ENCODE measurements around the gene TMC1.

GRCh38 chr9:72596451-72597180 is 75.2 kb downstream of the TMC1 start:
- TF ChIP-seq, protein P1, sequence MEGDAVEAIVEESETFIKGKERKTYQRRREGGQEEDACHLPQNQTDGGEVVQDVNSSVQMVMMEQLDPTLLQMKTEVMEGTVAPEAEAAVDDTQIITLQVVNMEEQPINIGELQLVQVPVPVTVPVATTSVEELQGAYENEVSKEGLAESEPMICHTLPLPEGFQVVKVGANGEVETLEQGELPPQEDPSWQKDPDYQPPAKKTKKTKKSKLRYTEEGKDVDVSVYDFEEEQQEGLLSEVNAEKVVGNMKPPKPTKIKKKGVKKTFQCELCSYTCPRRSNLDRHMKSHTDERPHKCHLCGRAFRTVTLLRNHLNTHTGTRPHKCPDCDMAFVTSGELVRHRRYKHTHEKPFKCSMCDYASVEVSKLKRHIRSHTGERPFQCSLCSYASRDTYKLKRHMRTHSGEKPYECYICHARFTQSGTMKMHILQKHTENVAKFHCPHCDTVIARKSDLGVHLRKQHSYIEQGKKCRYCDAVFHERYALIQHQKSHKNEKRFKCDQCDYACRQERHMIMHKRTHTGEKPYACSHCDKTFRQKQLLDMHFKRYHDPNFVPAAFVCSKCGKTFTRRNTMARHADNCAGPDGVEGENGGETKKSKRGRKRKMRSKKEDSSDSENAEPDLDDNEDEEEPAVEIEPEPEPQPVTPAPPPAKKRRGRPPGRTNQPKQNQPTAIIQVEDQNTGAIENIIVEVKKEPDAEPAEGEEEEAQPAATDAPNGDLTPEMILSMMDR (IDR thresholded peaks at IDR 0.05) = no peak
- no peak for TF ChIP-seq MAFK (IDR thresholded peaks at IDR 0.05; ENCODE audit: partially characterized antibody)
- TF ChIP-seq POLR2A (IDR thresholded peaks at IDR 0.05; ENCODE audit: low read length) = no peak
- no peak for TF ChIP-seq NFE2L2 (conservative IDR thresholded peaks at IDR 0.05; ENCODE audit: low read length)

All from A549 (cell line).